HepG2 (cell line): ENCODE measurements around the gene RTP3.

Experiments
- CAMTA2 ChIP-seq: sonication (generic); formaldehyde crosslinking; IDR thresholded peaks from 2 replicates; pipeline ENCODE4 v1.4.0; 2020; ENCODE audit warnings: mild to moderate bottlenecking, missing genetic modification reagents, borderline replicate concordance
- KAT8 ChIP-seq: IDR thresholded peaks from 2 replicates; pipeline ENCODE4 v1.6.1; 2016; ENCODE audit warnings: missing genetic modification reagents, missing compliant biosample characterization
- NFRKB ChIP-seq: fragments of 450-650 bp; IDR thresholded peaks from 2 replicates; pipeline ENCODE4 v1.6.1; 2017
- REST ChIP-seq, 2 experiments: IDR thresholded peaks; 2 replicates each; pipeline ENCODE4 v1.6.1; 2011 to 2012; ENCODE audit warnings: low read length in 2 of 2, borderline replicate concordance in 1 of 2, low read depth in 1 of 2, mild to moderate bottlenecking in 1 of 2, moderate library complexity in 1 of 2
- SRF ChIP-seq: IDR thresholded peaks from 2 replicates; pipeline ENCODE4 v1.6.1; 2011; ENCODE audit warnings: mild to moderate bottlenecking, low read depth, low read length, moderate library complexity
- ZBTB37 ChIP-seq: sonication (generic); formaldehyde crosslinking; IDR thresholded peaks from 2 replicates; pipeline ENCODE4 v1.4.0; 2020; ENCODE audit warnings: mild to moderate bottlenecking, missing genetic modification reagents
- ZNF10 ChIP-seq: sonication (generic); formaldehyde crosslinking; IDR thresholded peaks from 2 replicates; pipeline ENCODE4 v1.4.0; 2020; ENCODE audit warnings: mild to moderate bottlenecking, low read depth, missing genetic modification reagents, borderline replicate concordance
- ZNF30 ChIP-seq: sonication (generic); formaldehyde crosslinking; IDR thresholded peaks from 2 replicates; pipeline ENCODE4 v1.5.0; 2020; ENCODE audit warnings: mild to moderate bottlenecking, missing genetic modification reagents
- ZNF446 ChIP-seq: sonication (generic); formaldehyde crosslinking; IDR thresholded peaks from 2 replicates; pipeline ENCODE4 v1.5.0; 2020; ENCODE audit warnings: mild to moderate bottlenecking, missing genetic modification reagents
- ZNF788 ChIP-seq: sonication (generic); formaldehyde crosslinking; IDR thresholded peaks from 2 replicates; pipeline ENCODE4 v1.5.0; 2020; ENCODE audit warnings: mild to moderate bottlenecking, missing genetic modification reagents, borderline replicate concordance

- TF ChIP-seq ZNF788 (CRISPR knock-in tag) (no peak), ZBTB37 (CRISPR knock-in tag) (no peak), ZNF30 (no peak), ZNF446 (CRISPR knock-in tag) (no peak), SRF (no peak), KAT8 (no peak), CAMTA2 (CRISPR knock-in tag) (no peak), ZNF10 (CRISPR knock-in tag) (no peak), NFRKB (no peak), REST (IDR thresholded peaks at IDR 0.05; ENCODE audit: borderline replicate concordance in 1 of 2, low read depth in 1 of 2, low read length in 2 of 2) (no peak)
Measured at GRCh38 chr3:46484388-46484787, 13.4 kb upstream of the RTP3 start.
